OCI-LY3 (cell line): ENCODE results near the gene MEF2C.

Experiments used
- EZH2phosphoT487 ChIP-seq: fragments of 200-600 bp; shearing (Covaris generic); IDR thresholded peaks from 2 replicates; pipeline ENCODE4 v1.6.1; 2018; ENCODE audit warnings: antibody characterized with exemption, mixed run types, low read depth
- TF ChIP-seq, protein P1 (sequence below): fragments of 200-600, 300-600 bp; sonication (generic); IDR thresholded peaks from 2 replicates; pipeline ENCODE4 v1.5.1; 2014; ENCODE audit warnings: antibody characterized with exemption, low read length, low read depth

DNA sequence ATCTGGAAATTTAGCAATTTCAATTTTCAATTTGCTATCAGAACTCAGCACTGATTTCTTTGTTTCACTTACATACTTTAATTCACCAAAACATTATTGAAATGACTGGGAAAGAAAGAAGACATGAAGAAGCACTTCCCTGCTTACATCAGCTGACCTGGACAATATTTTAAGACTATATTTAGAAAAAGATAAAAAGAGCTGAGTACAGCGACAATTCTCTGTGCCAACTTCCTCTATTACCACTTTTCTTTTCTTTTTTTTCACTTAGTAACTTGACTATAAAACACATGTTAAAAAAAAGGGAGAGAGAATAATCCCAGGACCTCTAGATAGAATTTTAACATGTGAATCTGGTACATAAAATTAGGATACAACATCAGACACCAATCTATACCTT lies 35.6 kb downstream of the MEF2C start:
- TF ChIP-seq, protein P1, sequence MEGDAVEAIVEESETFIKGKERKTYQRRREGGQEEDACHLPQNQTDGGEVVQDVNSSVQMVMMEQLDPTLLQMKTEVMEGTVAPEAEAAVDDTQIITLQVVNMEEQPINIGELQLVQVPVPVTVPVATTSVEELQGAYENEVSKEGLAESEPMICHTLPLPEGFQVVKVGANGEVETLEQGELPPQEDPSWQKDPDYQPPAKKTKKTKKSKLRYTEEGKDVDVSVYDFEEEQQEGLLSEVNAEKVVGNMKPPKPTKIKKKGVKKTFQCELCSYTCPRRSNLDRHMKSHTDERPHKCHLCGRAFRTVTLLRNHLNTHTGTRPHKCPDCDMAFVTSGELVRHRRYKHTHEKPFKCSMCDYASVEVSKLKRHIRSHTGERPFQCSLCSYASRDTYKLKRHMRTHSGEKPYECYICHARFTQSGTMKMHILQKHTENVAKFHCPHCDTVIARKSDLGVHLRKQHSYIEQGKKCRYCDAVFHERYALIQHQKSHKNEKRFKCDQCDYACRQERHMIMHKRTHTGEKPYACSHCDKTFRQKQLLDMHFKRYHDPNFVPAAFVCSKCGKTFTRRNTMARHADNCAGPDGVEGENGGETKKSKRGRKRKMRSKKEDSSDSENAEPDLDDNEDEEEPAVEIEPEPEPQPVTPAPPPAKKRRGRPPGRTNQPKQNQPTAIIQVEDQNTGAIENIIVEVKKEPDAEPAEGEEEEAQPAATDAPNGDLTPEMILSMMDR: no peak
- no peak for TF ChIP-seq EZH2phosphoT487
